ENCODE results near the gene SREK1.

DNA sequence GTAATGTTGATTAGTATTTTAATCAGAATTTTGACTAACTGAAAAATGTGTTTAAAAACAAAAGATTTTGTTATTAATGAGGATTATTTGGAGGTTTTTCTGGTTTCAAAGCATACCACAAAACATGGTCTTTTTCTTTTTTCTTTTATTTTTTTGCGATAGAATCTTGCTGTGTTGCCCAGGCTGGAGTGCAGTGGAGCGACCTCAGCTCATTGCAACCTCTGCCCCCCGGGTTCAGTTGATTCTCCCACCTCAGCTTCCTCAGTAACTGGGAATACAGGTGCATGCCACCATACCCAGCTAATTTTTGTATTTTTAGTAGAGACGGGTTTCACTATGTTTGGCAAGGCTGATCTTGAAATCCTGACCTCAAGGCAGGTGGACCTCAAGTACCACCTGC lies 24.1 kb downstream of the SREK1 start:
- TF ChIP-seq HDGF (IDR thresholded peaks at IDR 0.05; ENCODE audit: borderline replicate concordance) (no peak), SUZ12 (IDR thresholded peaks at IDR 0.05) (no peak), ZNF384 (IDR thresholded peaks at IDR 0.05) (no peak), SP1 (IDR thresholded peaks at IDR 0.05) (no peak)

Data from HEK293T (cell line).